PC-3 (cell line): Measurements from ENCODE around the gene NR2F6. TPM values are rescaled to one million over a fixed set of nuclear protein-coding genes. Genes with fewer than 3 reads are reported as not detected.
A peak's percentile ranks its signal among the peaks of the same experiment; 100 is the strongest.

Source experiments
- ATAC-seq: fragments of 200-7000 bp; cut with Tn5 transposase; 2 replicates; pipeline ENCODE4 v1.9.1; 2020; ENCODE audit warnings: mild to moderate bottlenecking, moderate library complexity
- BruUV-seq: library from RNA; stranded (reverse); fragments of 400-500 nt; replicated peaks from 2 replicates; lab custom pipeline; 2021; lab: Mats Ljungman, UMichigan
- CTCF ChIA-PET: fragments of 300-600 bp; sonication (Branson Sonifier 250); formaldehyde crosslinking; loops from one replicate; lab custom pipeline; 2022; ENCODE audit warnings: antibody characterized with exemption; lab: Charles Lee
- POLR2A ChIA-PET: fragments of 300-600 bp; sonication (Branson Sonifier 250); formaldehyde crosslinking; loops from one replicate; lab custom pipeline; 2022; ENCODE audit warnings: antibody characterized with exemption; ENCODE audit not compliant: unreplicated experiment; lab: Charles Lee
- DNase-seq: peaks from one replicate; pipeline ENCODE4 v3.0.0-alpha.2; 2015
- H2AFZ ChIP-seq: fragments of 300-600 bp; sonication (generic); 2 replicates; pipeline ENCODE4 v1.6.0; 2016; ENCODE audit warnings: antibody characterized with exemption, low read length
- H3F3A ChIP-seq: fragments of 300-600 bp; sonication (generic); one replicate; pipeline ENCODE4 v1.6.0; 2017; ENCODE audit warnings: antibody characterized with exemption, low read length, control low read depth, mild to moderate bottlenecking; ENCODE audit not compliant: unreplicated experiment
- H3K27ac ChIP-seq: fragments of 300-600 bp; sonication (generic); 2 replicates; pipeline ENCODE4 v1.5.1; 2016; ENCODE audit warnings: mild to moderate bottlenecking, low read length
- H3K27me3 ChIP-seq: fragments of 300-600 bp; sonication (generic); 2 replicates; pipeline ENCODE4 v1.6.1; 2016; ENCODE audit warnings: low read length, mixed read lengths
- H3K36me3 ChIP-seq: fragments of 300-600 bp; sonication (generic); 2 replicates; pipeline ENCODE4 v1.6.1; 2016; ENCODE audit warnings: low read depth, mixed run types, low read length, mixed read lengths
- H3K4me1 ChIP-seq: fragments of 300-600 bp; sonication (generic); 2 replicates; pipeline ENCODE4 v1.5.1; 2016; ENCODE audit warnings: low read length; ENCODE audit not compliant: insufficient read depth
- H3K4me2 ChIP-seq: fragments of 300-600 bp; sonication (generic); 2 replicates; pipeline ENCODE4 v1.6.0; 2016; ENCODE audit warnings: low read length
- H3K4me3 ChIP-seq: fragments of 300-600 bp; sonication (generic); 2 replicates; pipeline ENCODE4 v1.5.1; 2016; ENCODE audit warnings: mild to moderate bottlenecking, low read length, mixed read lengths
- H3K79me2 ChIP-seq: fragments of 300-600 bp; sonication (generic); 2 replicates; pipeline ENCODE4 v1.6.1; 2017; ENCODE audit warnings: low read length, mixed read lengths
- H3K9ac ChIP-seq: fragments of 300-600 bp; sonication (generic); 2 replicates; pipeline ENCODE4 v1.6.0; 2016; ENCODE audit warnings: mild to moderate bottlenecking, low read length
- H3K9me2 ChIP-seq: fragments of 300-600 bp; sonication (generic); replicated peaks from 2 replicates; pipeline ENCODE4 v1.6.1; 2016; ENCODE audit warnings: mixed run types, low read length, mixed read lengths
- H3K9me3 ChIP-seq: fragments of 300-600 bp; sonication (generic); 2 replicates; pipeline ENCODE4 v1.6.1; 2016; ENCODE audit warnings: low read length, mixed read lengths
- H4K20me1 ChIP-seq: fragments of 300-600 bp; sonication (generic); 2 replicates; pipeline ENCODE4 v1.6.1; 2016; ENCODE audit warnings: low read length, mixed read lengths
- EZH2 ChIP-seq: fragments of 300-600 bp; sonication (generic); IDR thresholded peaks from one replicate; pipeline ENCODE4 v1.6.1; 2017; ENCODE audit warnings: antibody characterized with exemption, mild to moderate bottlenecking, low read length; ENCODE audit not compliant: unreplicated experiment
- EZH2phosphoT487 ChIP-seq: fragments of 300-600 bp; sonication (generic); IDR thresholded peaks from 2 replicates; pipeline ENCODE4 v1.6.1; 2018; ENCODE audit warnings: mild to moderate bottlenecking, antibody characterized with exemption, low read length, borderline replicate concordance
- intact Hi-C: fragments of 100-400 bp; cut with micrococcal nuclease; formaldehyde crosslinking; loops from 2 replicates; pipeline ENCODE4 v1.9.0; 2023
- total RNA-seq: library from RNA; depleted of rRNA; stranded (reverse); fragments of >200 nt; gene quantifications from 2 replicates; pipeline ENCODE4 v1.2.3, GENCODE V29; 2014
- TF ChIP-seq, protein P1 (sequence below): fragments of 300-600 bp; sonication (generic); conservative IDR thresholded peaks from 2 replicates; pipeline ENCODE4 v1.5.1; 2017; ENCODE audit warnings: antibody characterized with exemption, low read depth, mild to moderate bottlenecking, low read length

Gene NR2F6
- total RNA-seq, 1 experiment from 2014 or later: 134 TPM

DNA sequence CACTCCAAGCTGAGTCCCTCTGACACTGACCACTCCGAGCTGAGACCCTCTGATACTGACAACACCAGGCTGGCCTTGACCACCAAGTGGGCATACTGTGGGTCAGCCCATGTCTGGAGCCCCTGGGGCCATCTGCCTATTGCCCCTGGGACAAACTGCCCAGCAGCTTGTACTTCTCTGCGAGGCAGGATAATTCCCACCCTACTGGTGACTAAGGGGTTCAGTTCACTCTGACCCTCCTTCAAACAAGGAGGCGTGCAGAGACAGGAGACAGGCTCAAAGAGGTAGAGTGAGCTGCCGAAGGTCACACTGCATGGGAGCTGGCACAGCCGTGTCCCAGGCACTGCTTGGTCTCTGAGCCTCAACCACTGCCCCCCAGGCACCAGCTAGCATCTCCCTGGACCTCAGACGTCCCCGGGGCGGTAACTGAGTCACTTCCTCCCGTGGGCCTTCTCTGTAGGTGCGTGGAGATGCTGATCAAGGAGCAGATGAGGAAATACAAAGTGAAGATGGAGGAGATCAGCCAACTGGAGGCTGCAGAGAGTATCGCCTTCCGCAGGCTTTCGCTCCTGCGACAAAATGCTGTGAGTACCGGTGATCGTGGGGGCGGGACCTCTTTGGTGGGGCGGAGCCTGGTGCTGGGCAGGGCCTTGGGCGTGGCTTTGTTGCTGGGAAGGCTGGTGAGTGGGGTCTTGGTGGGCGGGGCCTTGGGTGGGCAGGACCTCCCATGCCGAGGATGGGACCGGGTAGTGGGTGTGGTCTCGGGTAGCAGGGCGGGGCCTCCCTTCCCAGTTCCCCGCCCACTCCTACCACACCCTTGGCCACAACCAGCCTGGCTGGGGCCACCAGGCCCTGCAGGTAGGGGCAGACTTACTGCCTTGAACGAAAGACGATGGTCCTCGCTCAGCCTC is 36.3 kb downstream of the NR2F6 start:
- BruUV-seq: no TSS peak
- H3K4me3 ChIP-seq: no peak overlapping the region
- no peak overlapping the region for H3K9ac ChIP-seq
- TF ChIP-seq EZH2phosphoT487 (no peak), EZH2 (no peak)
- TF ChIP-seq, protein P1, sequence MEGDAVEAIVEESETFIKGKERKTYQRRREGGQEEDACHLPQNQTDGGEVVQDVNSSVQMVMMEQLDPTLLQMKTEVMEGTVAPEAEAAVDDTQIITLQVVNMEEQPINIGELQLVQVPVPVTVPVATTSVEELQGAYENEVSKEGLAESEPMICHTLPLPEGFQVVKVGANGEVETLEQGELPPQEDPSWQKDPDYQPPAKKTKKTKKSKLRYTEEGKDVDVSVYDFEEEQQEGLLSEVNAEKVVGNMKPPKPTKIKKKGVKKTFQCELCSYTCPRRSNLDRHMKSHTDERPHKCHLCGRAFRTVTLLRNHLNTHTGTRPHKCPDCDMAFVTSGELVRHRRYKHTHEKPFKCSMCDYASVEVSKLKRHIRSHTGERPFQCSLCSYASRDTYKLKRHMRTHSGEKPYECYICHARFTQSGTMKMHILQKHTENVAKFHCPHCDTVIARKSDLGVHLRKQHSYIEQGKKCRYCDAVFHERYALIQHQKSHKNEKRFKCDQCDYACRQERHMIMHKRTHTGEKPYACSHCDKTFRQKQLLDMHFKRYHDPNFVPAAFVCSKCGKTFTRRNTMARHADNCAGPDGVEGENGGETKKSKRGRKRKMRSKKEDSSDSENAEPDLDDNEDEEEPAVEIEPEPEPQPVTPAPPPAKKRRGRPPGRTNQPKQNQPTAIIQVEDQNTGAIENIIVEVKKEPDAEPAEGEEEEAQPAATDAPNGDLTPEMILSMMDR: no peak
- peaks cover 7% of the 10 kb centered on the region for H3K4me1 ChIP-seq
- no peaks in the 10 kb centered on the region for H3K79me2 ChIP-seq
- H3K9me3 ChIP-seq: no peaks in the 10 kb centered on the region
- ChIA-PET CTCF (no interaction called here), POLR2A (no interaction called here)
- H4K20me1 ChIP-seq: no peaks in the 10 kb centered on the region
- H3K27ac ChIP-seq: no peak overlapping the region
- H3F3A ChIP-seq: peaks cover 7% of the 10 kb centered on the region
- H2AFZ ChIP-seq: no peak overlapping the region
- peak; percentile 39 for DNase-seq
- no peak overlapping the region for H3K4me2 ChIP-seq
- peak; percentile 38; the same call in 1 of the 2 replicates for ATAC-seq
- no peaks in the 10 kb centered on the region for H3K9me2 ChIP-seq
- intact Hi-C loops: no loop called here
- H3K36me3 ChIP-seq: peaks cover 15% of the 10 kb centered on the region
- H3K27me3 ChIP-seq: no peaks in the 10 kb centered on the region

DNA sequence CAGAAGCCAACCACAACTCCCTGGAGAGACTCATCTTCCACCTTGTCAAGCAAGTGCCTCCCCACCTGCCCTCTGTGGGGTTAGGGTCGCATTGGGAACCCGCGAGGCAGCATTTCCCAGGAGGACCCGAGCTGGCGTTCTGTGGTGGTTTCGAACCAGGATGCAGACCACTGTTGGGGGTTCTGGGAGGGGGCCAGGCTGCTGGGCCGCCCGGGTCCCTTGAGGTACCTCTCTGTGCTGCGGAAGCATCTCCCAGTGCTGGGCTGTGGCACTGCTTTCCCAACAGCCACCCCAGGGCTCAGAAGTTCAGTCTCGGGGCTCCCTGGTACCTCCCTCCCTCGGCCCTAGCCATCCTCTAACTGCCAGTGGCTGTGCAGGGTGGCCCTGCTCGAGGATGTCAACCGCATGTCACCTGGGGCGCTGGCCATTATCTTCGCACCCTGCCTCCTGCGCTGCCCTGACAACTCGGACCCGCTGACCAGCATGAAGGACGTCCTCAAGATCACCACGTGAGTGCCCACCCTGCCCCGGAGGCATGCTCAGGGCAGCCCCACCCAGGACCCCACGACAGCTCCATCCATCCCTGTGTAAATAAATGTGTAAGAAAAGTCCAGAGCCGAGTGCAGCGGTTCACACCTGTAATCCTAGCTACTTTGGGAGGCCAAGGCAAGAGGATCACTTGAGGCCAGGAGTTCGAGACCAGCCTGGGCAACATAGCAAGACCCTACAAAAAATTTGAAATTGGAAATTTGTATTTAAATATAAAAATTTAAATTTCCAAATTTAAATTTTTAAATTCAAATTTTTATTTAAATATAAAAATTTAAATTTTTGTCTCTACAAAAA is 38.8 kb downstream of the NR2F6 start:
- no peak for DNase-seq
- no peaks in the 10 kb centered on the region for H3K9me3 ChIP-seq
- H4K20me1 ChIP-seq: no peaks in the 10 kb centered on the region
- no peak overlapping the region for H3K4me2 ChIP-seq
- peaks cover 15% of the 10 kb centered on the region for H3K36me3 ChIP-seq
- peaks cover 7% of the 10 kb centered on the region for H3F3A ChIP-seq
- H3K27ac ChIP-seq: no peak overlapping the region
- H3K9me2 ChIP-seq: no peaks in the 10 kb centered on the region
- CTCF ChIA-PET: no interaction called here
- ATAC-seq: no peak
- H3K27me3 ChIP-seq: no peaks in the 10 kb centered on the region
- POLR2A ChIA-PET: no interaction called here
- H3K4me3 ChIP-seq: no peak overlapping the region
- no peak overlapping the region for H2AFZ ChIP-seq
- H3K79me2 ChIP-seq: no peaks in the 10 kb centered on the region
- 0 out of 2 replicates have a peak, but pooled peaks cover 6% of the 10 kb centered on the region for H3K4me1 ChIP-seq
- no TSS peak for BruUV-seq
- intact Hi-C loops: no loop called here
- TF ChIP-seq EZH2: no peak
- no peak for TF ChIP-seq EZH2phosphoT487
- TF ChIP-seq, protein P1: no peak
- H3K9ac ChIP-seq: no peak overlapping the region
